Hindlimb muscle (tissue), 1 donor: Measurements from ENCODE around the gene NFIA. TPM values are rescaled to one million over a fixed set of nuclear protein-coding genes. Genes with fewer than 3 reads are reported as not detected.

Experiments
- DNase-seq: peaks from one replicate; pipeline ENCODE4 v3.0.0-alpha.2; 2013
- polyA plus RNA-seq: library from polyadenylated mRNA; unstranded; fragments of 120-200 nt; gene quantifications from one replicate; pipeline ENCODE4 v1.2.1, GENCODE V29; 2013; ENCODE audit not compliant: insufficient read length

NFIA gene
- polyA plus RNA-seq, 1 donor, result 32.9 TPM

- DNase-seq, result no peak
Measured at GRCh38 chr1:61156576-61157467, 74.5 kb downstream of the NFIA start.

GRCh38 chr1:61157468-61157987 lies 75.2 kb downstream of the NFIA start:
- peak; percentile 72 for DNase-seq

- DNase-seq, result no peak
Measured at GRCh38 chr1:61158591-61158990, 76.2 kb downstream of the NFIA start.

- DNase-seq, result no peak
Measured at GRCh38 chr1:61160526-61160925, 78.2 kb downstream of the NFIA start.

- no peak for DNase-seq
Measured at GRCh38 chr1:61162520-61163258, 80.3 kb downstream of the NFIA start.

- DNase-seq, result no peak
Measured at GRCh38 chr1:61163355-61163754, 81.0 kb downstream of the NFIA start.

GRCh38 chr1:61165402-61165801 lies 83.0 kb downstream of the NFIA start:
- no peak for DNase-seq

GRCh38 chr1:61167309-61167708 lies 84.9 kb downstream of the NFIA start:
- DNase-seq, result no peak

- DNase-seq, result no peak
Measured at GRCh38 chr1:61169045-61169444, 86.7 kb downstream of the NFIA start.

- no peak for DNase-seq
Measured at GRCh38 chr1:61169634-61170033, 87.3 kb downstream of the NFIA start.

- DNase-seq, result no peak
Measured at GRCh38 chr1:61170328-61171238, 88.2 kb downstream of the NFIA start.

GRCh38 chr1:61171346-61171745 lies 89.0 kb downstream of the NFIA start:
- DNase-seq, result no peak

- DNase-seq, result no peak
Measured at GRCh38 chr1:61171974-61172373, 89.6 kb downstream of the NFIA start.

- no peak for DNase-seq
Measured at GRCh38 chr1:61173118-61173517, 90.8 kb downstream of the NFIA start.

GRCh38 chr1:61174060-61174795 lies 91.9 kb downstream of the NFIA start:
- DNase-seq, result no peak

- DNase-seq, result no peak
Measured at GRCh38 chr1:61175976-61176375, 93.6 kb downstream of the NFIA start.

- DNase-seq, result no peak
Measured at GRCh38 chr1:61181067-61182038, 99.0 kb downstream of the NFIA start.

GRCh38 chr1:61182049-61182448 lies 99.7 kb downstream of the NFIA start:
- DNase-seq, result no peak

- no peak for DNase-seq
Measured at GRCh38 chr1:61182480-61182879, 100.1 kb downstream of the NFIA start.

GRCh38 chr1:61183471-61184039 lies 101.2 kb downstream of the NFIA start:
- DNase-seq, result peak; percentile 81
